ENCODE results near the gene WNK2. TPM values are rescaled to one million over a fixed set of nuclear protein-coding genes. Genes with fewer than 3 reads are reported as not detected.

The WNK2 gene
- total and polyA plus RNA-seq, 9 donors: 7.4 to 20.7 (median 14.9) TPM

DNA sequence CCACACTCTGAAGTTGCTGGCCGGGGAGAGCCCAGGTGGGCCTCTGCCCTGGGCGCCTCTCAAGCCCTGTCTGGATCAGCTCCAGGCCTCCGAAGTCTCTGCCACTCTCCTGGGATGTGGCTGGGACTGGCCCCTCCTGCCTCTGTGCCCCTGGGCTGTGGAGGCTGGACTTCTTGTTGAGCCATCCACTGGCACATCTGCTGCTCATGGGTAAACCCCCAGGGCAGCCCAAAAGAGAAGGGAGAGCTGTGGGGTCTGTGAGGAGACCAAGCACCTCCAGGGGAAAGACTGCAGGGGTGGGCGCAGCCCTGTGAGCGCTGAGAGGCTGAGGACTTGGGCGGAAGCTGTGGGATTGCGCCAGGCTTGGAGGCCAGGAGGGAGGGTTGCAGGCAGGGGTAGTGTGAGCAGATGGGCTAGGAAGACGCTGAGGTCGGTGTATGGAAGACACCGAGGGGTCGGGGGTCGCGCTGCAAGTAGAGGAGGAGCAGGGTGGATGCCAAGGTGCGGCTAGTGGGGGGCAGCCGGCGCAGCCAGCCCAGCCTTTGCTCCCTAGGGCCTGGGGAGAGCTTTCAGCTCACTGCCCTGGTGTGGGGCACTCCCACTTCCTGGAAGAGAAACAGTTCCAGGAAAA lies 118.1 kb downstream of the WNK2 start:
- Histone ChIP-seq H3K9me3 (replicated peaks; ENCODE audit: control insufficient read depth, low read depth, low read length) (no peaks in the 10 kb centered on the region), H3K4me3 (ENCODE audit: low read length) (no peak overlapping the region), H3K27me3 (ENCODE audit: control insufficient read depth, insufficient read depth, low read length) (no peaks in the 10 kb centered on the region), H3K27ac (ENCODE audit: low read length) (no peak overlapping the region), H3K36me3 (ENCODE audit: control insufficient read depth, insufficient read depth, low read length) (no peaks in the 10 kb centered on the region), H3K4me1 (ENCODE audit: control insufficient read depth, insufficient read depth, low read length) (peaks cover 65% of the 10 kb centered on the region)
- 82% methylated on average over 16 of the region's 16 CpGs for WGBS (ENCODE audit: insufficient coverage)
- DNase-seq: no peak

DNA sequence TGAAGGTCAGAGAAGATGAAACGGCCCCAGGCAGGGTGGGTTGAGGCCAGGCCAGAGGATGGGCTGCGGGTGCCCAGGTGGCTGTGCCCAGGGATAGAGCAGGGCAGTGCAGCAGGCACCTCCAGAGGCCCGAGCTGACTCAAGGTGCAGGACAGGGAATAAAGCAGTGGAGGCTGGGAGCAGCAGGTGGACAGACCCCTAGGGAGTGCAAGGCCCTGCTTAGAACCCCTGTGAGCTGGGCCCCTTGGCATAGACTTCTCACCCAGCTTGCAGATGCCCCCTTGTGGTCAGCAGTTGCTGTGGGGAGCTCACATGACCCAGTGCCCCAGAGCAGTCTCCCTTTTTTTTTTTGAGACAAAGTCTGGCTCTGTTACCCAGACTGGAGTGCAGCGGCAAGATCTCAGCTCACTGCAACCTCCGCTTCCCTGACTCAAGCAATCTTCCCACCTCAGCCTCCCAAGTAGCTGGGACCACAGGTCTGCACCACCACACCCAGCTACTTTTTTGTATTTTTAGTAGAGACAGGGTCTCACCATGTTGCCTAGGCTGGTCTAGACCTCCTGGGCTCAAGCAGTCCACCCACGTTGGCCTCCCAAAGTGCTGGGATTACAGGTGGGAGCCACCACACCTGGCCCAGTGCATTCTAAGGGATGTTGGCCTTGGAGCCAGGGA lies 118.8 kb downstream of the WNK2 start:
- 85% methylated on average over 2 of the region's 6 CpGs for WGBS (ENCODE audit: insufficient coverage)
- Histone ChIP-seq H3K9me3 (replicated peaks; ENCODE audit: control insufficient read depth, low read depth, low read length) (no peaks in the 10 kb centered on the region), H3K27me3 (ENCODE audit: control insufficient read depth, insufficient read depth, low read length) (no peaks in the 10 kb centered on the region), H3K27ac (ENCODE audit: low read length) (no peak overlapping the region), H3K36me3 (ENCODE audit: control insufficient read depth, insufficient read depth, low read length) (no peaks in the 10 kb centered on the region), H3K4me3 (ENCODE audit: low read length) (no peak overlapping the region), H3K4me1 (ENCODE audit: control insufficient read depth, insufficient read depth, low read length) (peaks cover 62% of the 10 kb centered on the region)
- DNase-seq: peak; percentile 34

DNA sequence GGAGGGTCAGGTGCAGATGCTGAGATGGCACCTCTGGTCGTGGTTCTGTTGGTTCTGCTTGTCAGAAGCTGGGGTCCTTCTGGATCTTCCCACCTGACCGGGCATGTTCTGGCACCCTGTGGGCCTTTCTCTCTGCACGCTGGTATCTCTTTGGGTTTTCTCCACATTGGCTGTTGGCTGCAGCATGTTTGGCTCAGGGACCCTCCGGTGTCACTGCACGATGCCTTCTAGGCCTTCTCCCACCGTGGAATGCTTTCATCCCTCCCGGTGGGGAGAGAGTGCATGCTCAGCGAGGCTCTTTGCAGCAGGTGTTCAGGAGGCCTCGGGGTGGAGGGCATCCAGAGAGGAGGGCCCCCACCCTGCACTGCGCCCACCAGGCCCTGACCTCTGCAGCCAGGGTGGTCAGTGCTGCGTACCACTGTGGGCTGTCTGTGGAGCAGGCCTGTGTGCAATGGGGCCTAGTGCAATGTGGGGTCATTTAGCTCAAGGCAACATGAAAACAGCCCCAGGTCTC lies 119.4 kb downstream of the WNK2 start:
- no peaks in the 10 kb centered on the region for H3K36me3 ChIP-seq (ENCODE audit: control insufficient read depth, insufficient read depth, low read length)
- no peaks in the 10 kb centered on the region for H3K27me3 ChIP-seq (ENCODE audit: control insufficient read depth, insufficient read depth, low read length)
- H3K4me3 ChIP-seq (ENCODE audit: low read length): no peak overlapping the region
- H3K4me1 ChIP-seq (ENCODE audit: control insufficient read depth, insufficient read depth, low read length): peaks cover 57% of the 10 kb centered on the region
- H3K9me3 ChIP-seq (replicated peaks; ENCODE audit: control insufficient read depth, low read depth, low read length): no peaks in the 10 kb centered on the region
- 82% methylated on average over 11 of the region's 11 CpGs for WGBS (ENCODE audit: insufficient coverage)
- H3K27ac ChIP-seq (ENCODE audit: low read length): no peak overlapping the region
- no peak for DNase-seq

DNA sequence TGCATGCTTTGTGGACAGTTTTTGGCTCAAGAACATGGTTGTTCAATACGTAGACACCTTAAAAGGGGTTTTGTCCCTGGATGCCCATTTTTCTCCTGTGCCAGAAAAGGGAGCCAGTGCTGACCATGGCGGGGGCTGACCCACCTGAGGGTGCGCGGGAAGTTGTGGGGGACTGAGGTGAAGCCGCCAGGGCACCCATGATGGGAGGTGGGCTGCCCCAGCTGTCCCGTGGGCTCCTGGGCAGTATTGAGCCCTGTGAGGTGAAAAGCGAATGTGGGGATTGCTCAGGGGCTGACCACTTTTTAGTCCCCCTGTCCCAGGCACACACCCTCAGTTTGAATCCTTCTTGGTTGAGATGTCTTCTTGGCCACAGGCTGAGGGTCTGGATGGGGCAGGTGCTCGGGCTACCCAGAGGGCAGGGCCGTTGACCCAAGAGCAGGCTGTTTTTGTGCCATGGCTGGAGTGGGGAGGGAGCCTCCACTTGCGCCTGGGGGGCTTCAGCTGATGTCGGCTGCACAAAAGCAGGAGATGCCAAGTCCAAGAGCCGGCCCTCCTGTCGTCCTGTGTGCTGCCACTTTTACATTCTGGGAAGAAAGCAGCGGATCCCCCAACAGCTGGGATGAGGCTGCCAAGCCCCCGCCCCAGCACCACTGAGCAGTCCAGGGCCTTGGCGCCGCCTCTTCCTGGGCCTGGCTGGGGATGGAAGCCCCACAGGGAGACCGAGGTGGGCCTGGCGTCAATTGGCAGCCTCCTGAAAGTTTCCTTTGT lies 120.1 kb downstream of the WNK2 start:
- H3K36me3 ChIP-seq (ENCODE audit: control insufficient read depth, insufficient read depth, low read length): peaks cover 3% of the 10 kb centered on the region
- 84% methylated on average over 14 of the region's 19 CpGs for WGBS (ENCODE audit: insufficient coverage)
- no peak overlapping the region for H3K4me3 ChIP-seq (ENCODE audit: low read length)
- H3K27ac ChIP-seq (ENCODE audit: low read length): no peak overlapping the region
- no peaks in the 10 kb centered on the region for H3K9me3 ChIP-seq (replicated peaks; ENCODE audit: control insufficient read depth, low read depth, low read length)
- H3K27me3 ChIP-seq (ENCODE audit: control insufficient read depth, insufficient read depth, low read length): no peaks in the 10 kb centered on the region
- no peak for DNase-seq
- peaks cover 50% of the 10 kb centered on the region for H3K4me1 ChIP-seq (ENCODE audit: control insufficient read depth, insufficient read depth, low read length)

DNA sequence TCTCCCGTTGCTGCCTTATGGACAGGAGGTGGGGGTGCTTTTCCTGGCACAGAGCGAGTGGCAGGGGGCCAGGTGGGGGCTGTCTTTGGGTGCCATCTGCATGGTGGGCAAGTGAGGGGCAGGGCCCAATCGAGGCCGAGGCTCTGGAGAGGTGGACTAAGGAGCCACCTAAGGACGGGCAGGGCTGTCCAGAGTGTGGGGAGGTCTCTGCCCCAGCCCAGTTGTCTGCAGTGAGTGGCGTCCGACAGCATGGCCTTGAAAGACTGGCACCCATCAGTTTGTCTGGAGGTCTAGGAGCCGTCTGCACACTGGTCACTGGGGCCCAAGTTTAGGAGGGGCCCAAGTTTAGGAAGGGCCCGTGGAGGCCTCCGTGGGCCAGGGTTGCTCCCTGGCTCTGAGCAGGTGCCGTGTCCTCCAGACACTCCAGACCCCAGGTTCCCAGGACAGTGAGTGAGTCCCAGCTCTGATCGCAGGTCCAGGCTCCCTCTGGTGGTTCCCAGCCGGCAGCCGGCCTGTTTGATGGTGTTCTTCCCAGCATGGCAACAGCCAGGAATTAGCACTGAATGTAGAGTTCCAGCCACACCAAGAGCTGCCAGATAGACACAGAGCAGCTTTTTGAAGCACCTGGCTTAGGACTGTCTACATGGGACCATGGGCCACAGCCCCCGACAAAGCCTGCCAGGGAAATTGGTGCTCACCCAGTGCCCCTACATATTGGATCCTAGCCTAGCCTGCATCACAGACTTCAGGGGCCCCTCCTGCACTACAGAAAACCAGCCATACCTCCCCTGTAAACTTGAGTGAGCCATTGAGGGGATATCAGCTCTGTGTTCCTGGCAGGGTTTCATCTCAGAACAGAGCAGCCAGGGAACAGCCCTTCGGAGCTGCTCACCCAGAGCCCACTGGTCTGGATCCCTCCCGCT lies 120.9 kb downstream of the WNK2 start:
- Histone ChIP-seq H3K4me3 (ENCODE audit: low read length) (no peak overlapping the region), H3K4me1 (ENCODE audit: control insufficient read depth, insufficient read depth, low read length) (peaks cover 44% of the 10 kb centered on the region), H3K36me3 (ENCODE audit: control insufficient read depth, insufficient read depth, low read length) (peaks cover 3% of the 10 kb centered on the region), H3K27ac (ENCODE audit: low read length) (no peak overlapping the region), H3K9me3 (replicated peaks; ENCODE audit: control insufficient read depth, low read depth, low read length) (no peaks in the 10 kb centered on the region), H3K27me3 (ENCODE audit: control insufficient read depth, insufficient read depth, low read length) (no peaks in the 10 kb centered on the region)
- 36% methylated on average over 14 of the region's 17 CpGs for WGBS (ENCODE audit: insufficient coverage)
- DNase-seq: peak; percentile 82

DNA sequence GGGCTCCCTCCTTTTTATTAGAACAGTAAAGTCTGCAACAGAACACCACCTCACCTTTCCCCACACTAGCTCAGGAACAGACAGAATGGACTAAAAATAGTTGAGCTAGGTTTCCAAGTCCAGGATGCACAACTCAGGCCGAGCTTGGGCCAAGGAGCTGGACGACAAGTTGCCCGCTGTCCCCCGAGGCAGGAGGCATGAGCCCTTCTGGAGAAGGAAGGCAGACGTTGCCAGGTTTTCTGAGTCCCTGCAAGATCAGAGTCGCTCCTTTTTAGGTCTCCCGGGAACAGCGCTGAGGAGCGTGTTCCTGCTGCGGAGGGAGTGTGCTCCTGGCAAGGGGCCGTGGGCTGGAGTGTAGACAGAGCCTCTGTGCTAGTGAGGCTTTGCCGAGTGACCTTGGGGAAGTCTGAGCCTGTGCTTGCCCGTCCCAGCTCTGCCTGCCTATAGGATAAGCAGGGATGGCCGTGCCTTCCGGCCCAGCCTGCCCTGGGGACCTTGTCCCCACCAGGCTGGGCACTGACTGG lies 121.6 kb downstream of the WNK2 start:
- H3K36me3 ChIP-seq (ENCODE audit: control insufficient read depth, insufficient read depth, low read length): peaks cover 3% of the 10 kb centered on the region
- 63% methylated on average over 15 of the region's 15 CpGs for WGBS (ENCODE audit: insufficient coverage)
- peak; percentile 26 for DNase-seq
- no peaks in the 10 kb centered on the region for H3K9me3 ChIP-seq (replicated peaks; ENCODE audit: control insufficient read depth, low read depth, low read length)
- H3K4me1 ChIP-seq (ENCODE audit: control insufficient read depth, insufficient read depth, low read length): peaks cover 43% of the 10 kb centered on the region
- no peak overlapping the region for H3K4me3 ChIP-seq (ENCODE audit: low read length)
- no peak overlapping the region for H3K27ac ChIP-seq (ENCODE audit: low read length)
- H3K27me3 ChIP-seq (ENCODE audit: control insufficient read depth, insufficient read depth, low read length): no peaks in the 10 kb centered on the region

DNA sequence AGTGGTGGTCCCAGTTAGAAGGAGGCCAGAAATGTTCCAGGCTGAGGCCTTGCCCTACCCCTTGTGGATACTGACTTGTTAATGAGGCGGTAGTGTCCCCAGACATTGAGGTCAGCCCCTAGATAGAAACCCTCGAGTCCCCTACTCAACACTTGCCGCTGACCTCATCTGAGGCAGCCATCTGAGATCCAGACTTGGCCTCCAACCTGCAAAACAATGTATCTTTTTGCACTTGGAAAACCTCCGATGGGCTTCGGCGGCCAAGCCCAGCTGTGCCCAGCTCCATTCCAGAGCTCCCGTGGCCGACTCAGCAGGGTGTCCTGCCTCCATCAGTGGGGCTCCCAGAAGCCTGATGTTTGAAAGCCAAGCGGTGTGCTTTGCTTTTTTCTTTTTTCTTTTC lies 122.1 kb downstream of the WNK2 start:
- WGBS (ENCODE audit: insufficient coverage): 63% methylated on average over 9 of the region's 9 CpGs
- H3K27ac ChIP-seq (ENCODE audit: low read length): no peak overlapping the region
- no peaks in the 10 kb centered on the region for H3K9me3 ChIP-seq (replicated peaks; ENCODE audit: control insufficient read depth, low read depth, low read length)
- no peaks in the 10 kb centered on the region for H3K27me3 ChIP-seq (ENCODE audit: control insufficient read depth, insufficient read depth, low read length)
- DNase-seq: peak; percentile 33
- peaks cover 3% of the 10 kb centered on the region for H3K36me3 ChIP-seq (ENCODE audit: control insufficient read depth, insufficient read depth, low read length)
- H3K4me3 ChIP-seq (ENCODE audit: low read length): no peak overlapping the region
- H3K4me1 ChIP-seq (ENCODE audit: control insufficient read depth, insufficient read depth, low read length): peaks cover 38% of the 10 kb centered on the region

DNA sequence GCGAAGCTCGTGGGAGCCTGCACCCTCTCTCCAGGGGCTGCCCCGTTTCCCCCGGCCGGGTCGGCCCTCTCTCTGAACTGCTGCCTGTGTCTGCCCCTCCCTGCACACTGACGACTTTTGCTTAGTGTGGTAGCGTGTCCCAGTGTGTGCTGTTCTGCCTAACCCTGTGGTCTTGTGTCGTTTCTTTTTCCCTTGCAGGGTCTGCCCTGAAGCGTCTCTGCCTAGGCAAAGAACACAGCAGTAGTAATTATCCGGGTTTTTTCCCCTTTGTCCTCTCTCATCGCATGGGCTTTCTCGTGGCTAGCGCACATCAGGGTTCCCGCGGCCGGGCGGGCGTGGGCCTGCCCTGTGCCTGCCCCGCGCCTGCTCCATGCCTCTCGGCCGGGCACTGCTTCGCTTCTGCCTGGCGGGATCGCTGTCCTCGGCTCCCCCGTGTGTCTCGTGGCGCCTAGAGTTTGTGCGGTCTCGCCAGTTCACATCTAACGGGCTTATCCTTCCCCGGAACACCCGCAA lies 122.7 kb downstream of the WNK2 start:
- H3K4me1 ChIP-seq (ENCODE audit: control insufficient read depth, insufficient read depth, low read length): peaks cover 38% of the 10 kb centered on the region
- no peak overlapping the region for H3K4me3 ChIP-seq (ENCODE audit: low read length)
- H3K9me3 ChIP-seq (replicated peaks; ENCODE audit: control insufficient read depth, low read depth, low read length): no peaks in the 10 kb centered on the region
- H3K27me3 ChIP-seq (ENCODE audit: control insufficient read depth, insufficient read depth, low read length): no peaks in the 10 kb centered on the region
- WGBS (ENCODE audit: insufficient coverage): 91% methylated on average over 33 of the region's 35 CpGs
- no peak for DNase-seq
- H3K36me3 ChIP-seq (ENCODE audit: control insufficient read depth, insufficient read depth, low read length): peaks cover 3% of the 10 kb centered on the region
- no peak overlapping the region for H3K27ac ChIP-seq (ENCODE audit: low read length)

DNA sequence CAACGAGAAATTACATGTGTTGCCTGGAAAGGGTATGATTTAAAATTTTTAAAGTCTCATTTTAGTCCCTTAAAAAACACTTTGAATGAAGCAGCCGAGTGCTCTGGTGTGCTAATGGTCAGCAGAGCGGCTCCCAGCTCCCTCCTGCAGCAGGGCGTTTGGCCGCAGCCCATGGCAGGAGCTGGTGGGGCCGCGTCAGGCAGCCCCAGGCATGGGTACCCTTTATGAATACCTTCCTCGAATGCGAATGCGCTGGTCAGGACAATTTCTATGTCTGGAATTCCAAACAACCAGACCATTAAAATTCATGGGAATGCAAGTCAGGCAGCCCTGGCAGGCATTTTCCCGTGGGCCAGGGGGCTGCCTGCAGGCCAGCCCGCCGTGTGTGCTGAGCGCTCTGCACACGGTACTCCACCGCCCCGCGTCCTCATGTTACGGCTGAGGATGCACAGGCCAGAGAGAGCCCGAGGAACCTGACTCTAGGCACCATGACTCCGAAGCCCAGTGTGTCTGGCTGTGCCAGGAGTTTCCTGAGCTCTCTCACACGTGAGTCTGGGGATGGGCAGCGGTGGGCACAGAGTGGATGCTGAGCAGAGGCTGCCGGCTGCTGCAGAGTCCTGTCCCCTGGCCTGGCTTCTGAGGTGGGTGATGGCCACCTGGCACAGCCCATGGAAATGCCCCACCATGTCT lies 123.7 kb downstream of the WNK2 start:
- H3K27me3 ChIP-seq (ENCODE audit: control insufficient read depth, insufficient read depth, low read length): no peaks in the 10 kb centered on the region
- peaks cover 35% of the 10 kb centered on the region for H3K4me1 ChIP-seq (ENCODE audit: control insufficient read depth, insufficient read depth, low read length)
- H3K9me3 ChIP-seq (replicated peaks; ENCODE audit: control insufficient read depth, low read depth, low read length): no peaks in the 10 kb centered on the region
- H3K36me3 ChIP-seq (ENCODE audit: control insufficient read depth, insufficient read depth, low read length): peaks cover 3% of the 10 kb centered on the region
- 83% methylated on average over 23 of the region's 24 CpGs for whole genome bisulfite sequencing (ENCODE audit: insufficient coverage)
- H3K27ac ChIP-seq (ENCODE audit: low read length): no peak overlapping the region
- no peak overlapping the region for H3K4me3 ChIP-seq (ENCODE audit: low read length)
- no peak for DNase-seq
